ENCODE measurements around the gene KCNMB2.

The KCNMB2 gene

GRCh38 chr3:178765472-178765871 lies 229.2 kb downstream of the KCNMB2 start:
- DNase-seq, result no peak

- DNase-seq, result no peak
These were observed 231.3 kb downstream of the KCNMB2 start for GRCh38 chr3:178767581-178767980.

GRCh38 chr3:178768072-178768864 lies 232.0 kb downstream of the KCNMB2 start:
- no peak for DNase-seq

GRCh38 chr3:178771511-178771910 lies 235.3 kb downstream of the KCNMB2 start:
- DNase-seq, result no peak

GRCh38 chr3:178772746-178773145 lies 236.5 kb downstream of the KCNMB2 start:
- DNase-seq, result no peak

GRCh38 chr3:178773358-178773757 lies 237.1 kb downstream of the KCNMB2 start:
- DNase-seq, result no peak

GRCh38 chr3:178777718-178778411 lies 241.6 kb downstream of the KCNMB2 start:
- no peak for DNase-seq

GRCh38 chr3:178778589-178778988 lies 242.4 kb downstream of the KCNMB2 start:
- no peak for DNase-seq

GRCh38 chr3:178785961-178786360 lies 249.7 kb downstream of the KCNMB2 start:
- no peak for DNase-seq

- DNase-seq, result no peak
These were observed 251.7 kb downstream of the KCNMB2 start for GRCh38 chr3:178787960-178788359.

- no peak for DNase-seq
These were observed 258.5 kb downstream of the KCNMB2 start for GRCh38 chr3:178794711-178795110.

- no peak for DNase-seq
These were observed 259.1 kb downstream of the KCNMB2 start for GRCh38 chr3:178795349-178795748.

GRCh38 chr3:178802259-178802658 lies 266.0 kb downstream of the KCNMB2 start:
- DNase-seq, result no peak

- DNase-seq, result no peak
These were observed 266.9 kb downstream of the KCNMB2 start for GRCh38 chr3:178802993-178803693.

GRCh38 chr3:178804606-178805005 lies 268.4 kb downstream of the KCNMB2 start:
- DNase-seq, result no peak

- no peak for DNase-seq
These were observed 269.5 kb downstream of the KCNMB2 start for GRCh38 chr3:178805741-178806140.

- DNase-seq, result no peak
These were observed 270.4 kb downstream of the KCNMB2 start for GRCh38 chr3:178806651-178807050.

GRCh38 chr3:178807694-178808093 lies 271.5 kb downstream of the KCNMB2 start:
- no peak for DNase-seq

- DNase-seq, result no peak
These were observed 272.5 kb downstream of the KCNMB2 start for GRCh38 chr3:178808748-178809147.

GRCh38 chr3:178810181-178810580 lies 273.9 kb downstream of the KCNMB2 start:
- no peak for DNase-seq

- DNase-seq, result no peak
These were observed 286.5 kb downstream of the KCNMB2 start for GRCh38 chr3:178822722-178823121.

GRCh38 chr3:178823150-178823549 lies 286.9 kb downstream of the KCNMB2 start:
- no peak for DNase-seq

- DNase-seq, result no peak
These were observed 287.5 kb downstream of the KCNMB2 start for GRCh38 chr3:178823591-178824246.
